ENCODE data around the gene CERS3.

GRCh38 chr15:100463515-100463914 is 65.2 kb downstream of the CERS3 start:
- TF ChIP-seq, protein P1, sequence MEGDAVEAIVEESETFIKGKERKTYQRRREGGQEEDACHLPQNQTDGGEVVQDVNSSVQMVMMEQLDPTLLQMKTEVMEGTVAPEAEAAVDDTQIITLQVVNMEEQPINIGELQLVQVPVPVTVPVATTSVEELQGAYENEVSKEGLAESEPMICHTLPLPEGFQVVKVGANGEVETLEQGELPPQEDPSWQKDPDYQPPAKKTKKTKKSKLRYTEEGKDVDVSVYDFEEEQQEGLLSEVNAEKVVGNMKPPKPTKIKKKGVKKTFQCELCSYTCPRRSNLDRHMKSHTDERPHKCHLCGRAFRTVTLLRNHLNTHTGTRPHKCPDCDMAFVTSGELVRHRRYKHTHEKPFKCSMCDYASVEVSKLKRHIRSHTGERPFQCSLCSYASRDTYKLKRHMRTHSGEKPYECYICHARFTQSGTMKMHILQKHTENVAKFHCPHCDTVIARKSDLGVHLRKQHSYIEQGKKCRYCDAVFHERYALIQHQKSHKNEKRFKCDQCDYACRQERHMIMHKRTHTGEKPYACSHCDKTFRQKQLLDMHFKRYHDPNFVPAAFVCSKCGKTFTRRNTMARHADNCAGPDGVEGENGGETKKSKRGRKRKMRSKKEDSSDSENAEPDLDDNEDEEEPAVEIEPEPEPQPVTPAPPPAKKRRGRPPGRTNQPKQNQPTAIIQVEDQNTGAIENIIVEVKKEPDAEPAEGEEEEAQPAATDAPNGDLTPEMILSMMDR (IDR thresholded peaks at IDR 0.05), result no peak
- no peak for TF ChIP-seq EZH2 (IDR thresholded peaks at IDR 0.05; ENCODE audit: borderline replicate concordance, insufficient read depth, low read depth, low read length, poor library complexity, severe bottlenecking)
